Prostate gland (tissue), 2 donors: ENCODE results near the gene NCOA6. TPM values are rescaled to one million over a fixed set of nuclear protein-coding genes. Genes with fewer than 3 reads are reported as not detected.

ENCODE experiments used
- DNase-seq: peaks from one replicate; pipeline ENCODE4 v3.0.0-alpha.2; 2019; ENCODE audit warnings: low spot score
- H3K27ac ChIP-seq, 2 donors: fragments of 200-600 bp; sonication (generic); 2 replicates each; pipeline ENCODE4 v1.5.1; 2017 to 2019
- H3K27me3 ChIP-seq: fragments of 200-600 bp; sonication (generic); replicated peaks from 2 replicates; pipeline ENCODE4 v1.5.1; 2019; ENCODE audit not compliant: insufficient read depth
- H3K36me3 ChIP-seq, 2 donors: fragments of 200-600 bp; sonication (generic); 1 replicate in 1 of 2; 2 replicates in 1 of 2; pipeline versions ENCODE4 v1.5.1 to v1.8.1; 2017 to 2019
- H3K4me1 ChIP-seq: fragments of 200-600 bp; sonication (generic); replicated peaks from 2 replicates; pipeline ENCODE4 v1.5.1; 2019
- H3K4me3 ChIP-seq, 2 donors: fragments of 200-600 bp; sonication (generic); 2 replicates each; pipeline ENCODE4 v1.5.1; 2017 to 2019
- H3K9me3 ChIP-seq: fragments of 200-600 bp; sonication (generic); 2 replicates; pipeline ENCODE4 v1.5.1; 2017
- CTCF ChIP-seq, 4 experiments: fragments of 200-600 bp in 2 of 4; fragments of 450-650 bp in 2 of 4; sonication (generic) in 2 of 4; IDR thresholded peaks; 1 replicate in 3 of 4; 2 replicates in 1 of 4; pipeline ENCODE4 v1.5.1; 2016 to 2019; ENCODE audit warnings: antibody characterized with exemption in 4 of 4, mild to moderate bottlenecking in 2 of 4, moderate library complexity in 2 of 4
- POLR2A ChIP-seq: fragments of 450-650 bp; IDR thresholded peaks from one replicate; pipeline ENCODE4 v1.6.1; 2016; ENCODE audit warnings: antibody characterized with exemption, mild to moderate bottlenecking
- POLR2AphosphoS5 ChIP-seq: sonication (generic); formaldehyde crosslinking; IDR thresholded peaks from one replicate; pipeline ENCODE4 v1.6.1; 2017; ENCODE audit warnings: antibody characterized with exemption
- WGBS: methylation state at CpG from one replicate; pipeline ENCODE4 v1.1.5; 2018; 5-methylcytosine and 5-hydroxymethylcytosine counted together
- intact Hi-C: fragments of 100-400 bp; cut with DNase I; formaldehyde crosslinking; loops from one replicate; pipeline ENCODE4 v1.14.2; 2022
- total RNA-seq, 2 donors: library from RNA; depleted of rRNA; stranded (reverse); fragments of >200 nt; gene quantifications; one replicate each; pipeline ENCODE4 v1.1.0, GENCODE V29; 2016

NCOA6 gene
- total RNA-seq, 2 donors from 2014 or later = 19.6 to 43.7 TPM

GRCh38 chr20:34824452-34824805 is 1.0 kb downstream of the NCOA6 start:
- WGBS = 0% methylated on average over 2 of the region's 2 CpGs
- intact Hi-C loops = no loop called here
- Histone ChIP-seq H3K4me3 (peak overlapping the region; percentile 60 to 93), H3K36me3 (no peaks in the 10 kb centered on the region), H3K4me1 (no peaks in the 10 kb centered on the region), H3K27me3 (no peaks in the 10 kb centered on the region), H3K9me3 (no peaks in the 10 kb centered on the region), H3K27ac (peak overlapping the region; percentile 81 to 96)
- peak; percentile 61 for DNase-seq
- no peak for TF ChIP-seq CTCF (IDR thresholded peaks at IDR 0.05)
- peak; percentile 49 for TF ChIP-seq POLR2AphosphoS5
- TF ChIP-seq POLR2A = peak; percentile 67

GRCh38 chr20:34824026-34824425 is 1.4 kb downstream of the NCOA6 start:
- peak overlapping the region; percentile 81 to 96 for H3K27ac ChIP-seq
- H3K36me3 ChIP-seq = no peaks in the 10 kb centered on the region
- TF ChIP-seq POLR2AphosphoS5 (no peak), POLR2A (no peak), CTCF (IDR thresholded peaks at IDR 0.05) (no peak)
- WGBS = 8% methylated on average over 1 of the region's 1 CpG
- intact Hi-C loops = no loop called here
- no peaks in the 10 kb centered on the region for H3K27me3 ChIP-seq
- no peaks in the 10 kb centered on the region for H3K9me3 ChIP-seq
- H3K4me1 ChIP-seq = no peaks in the 10 kb centered on the region
- H3K4me3 ChIP-seq = peak overlapping the region; percentile 60 to 93
- DNase-seq = no peak

- WGBS = 56% methylated on average over 8 of the region's 8 CpGs
- Histone ChIP-seq H3K4me1 (no peaks in the 10 kb centered on the region), H3K27me3 (no peaks in the 10 kb centered on the region), H3K27ac (no peak overlapping the region), H3K4me3 (no peak overlapping the region), H3K9me3 (no peaks in the 10 kb centered on the region), H3K36me3 (no peaks in the 10 kb centered on the region)
- DNase-seq = no peak
- TF ChIP-seq CTCF (IDR thresholded peaks at IDR 0.05) (no peak), POLR2A (no peak), POLR2AphosphoS5 (no peak)
- intact Hi-C loops = no loop called here
Measured at GRCh38 chr20:34820805-34821578, 4.5 kb downstream of the NCOA6 start.

GRCh38 chr20:34817801-34818200 is 7.7 kb downstream of the NCOA6 start:
- Histone ChIP-seq H3K4me1 (no peaks in the 10 kb centered on the region), H3K4me3 (no peak overlapping the region), H3K27me3 (no peaks in the 10 kb centered on the region), H3K36me3 (no peaks in the 10 kb centered on the region), H3K27ac (no peak overlapping the region), H3K9me3 (no peaks in the 10 kb centered on the region)
- no peak for DNase-seq
- WGBS = 69% methylated on average over 2 of the region's 2 CpGs
- TF ChIP-seq POLR2AphosphoS5 (no peak), POLR2A (no peak), CTCF (IDR thresholded peaks at IDR 0.05) (no peak)
- intact Hi-C loops = no loop called here

GRCh38 chr20:34817072-34817471 is 8.4 kb downstream of the NCOA6 start:
- no peak overlapping the region for H3K4me3 ChIP-seq
- H3K4me1 ChIP-seq = no peaks in the 10 kb centered on the region
- no peaks in the 10 kb centered on the region for H3K27me3 ChIP-seq
- no peak overlapping the region for H3K27ac ChIP-seq
- no peaks in the 10 kb centered on the region for H3K9me3 ChIP-seq
- no peaks in the 10 kb centered on the region for H3K36me3 ChIP-seq
- intact Hi-C loops = no loop called here
- no peak for DNase-seq
- WGBS = 71% methylated on average over 2 of the region's 2 CpGs
- no peak for TF ChIP-seq POLR2AphosphoS5
